ENCODE results near the gene UBE2M. TPM values are rescaled to one million over a fixed set of nuclear protein-coding genes. Genes with fewer than 3 reads are reported as not detected.
"Not testable (repeated sequence)": the region's sequence is repeated elsewhere in the genome, so short reads cannot be mapped to it uniquely, and the experiment has no call there.

Gene UBE2M
- total RNA-seq, 2 donors from 2014 or later = 27.7 to 44.2 TPM

DNA sequence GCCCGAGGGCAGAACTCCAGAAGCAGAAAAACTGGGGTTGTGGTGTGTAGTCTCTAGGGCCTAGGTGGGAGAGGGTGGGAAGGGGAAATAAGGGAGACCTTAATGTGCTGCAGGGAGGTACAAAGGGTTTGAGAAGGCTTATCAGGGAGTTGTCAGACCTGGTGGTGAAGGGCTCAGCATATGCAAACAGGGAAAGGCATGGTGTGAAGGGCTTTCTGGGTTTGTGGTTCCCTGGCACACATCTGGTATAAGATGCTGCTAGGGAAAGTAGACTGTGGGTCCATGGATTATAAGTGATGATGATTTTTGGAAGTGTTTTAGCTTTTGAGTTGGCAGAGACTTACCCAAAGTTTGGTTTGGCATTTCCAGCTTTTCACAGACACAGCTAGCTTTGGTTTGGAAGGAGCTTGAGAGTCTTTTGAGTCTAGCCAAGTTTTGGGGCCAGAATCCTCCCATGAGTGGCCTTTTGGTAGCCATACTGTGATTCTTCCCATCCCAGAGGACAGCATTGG lies 12.3 kb downstream of the UBE2M start:
- peaks cover 27 to 41% of the 10 kb centered on the region in 2 donors for H3K36me3 ChIP-seq
- peaks cover 17% of the 10 kb centered on the region for H3K4me1 ChIP-seq (replicated peaks)
- H3K27me3 ChIP-seq (replicated peaks; ENCODE audit: insufficient read depth) = no peaks in the 10 kb centered on the region
- TF ChIP-seq POLR2A (IDR thresholded peaks at IDR 0.05) = no peak
- TF ChIP-seq, protein P1, sequence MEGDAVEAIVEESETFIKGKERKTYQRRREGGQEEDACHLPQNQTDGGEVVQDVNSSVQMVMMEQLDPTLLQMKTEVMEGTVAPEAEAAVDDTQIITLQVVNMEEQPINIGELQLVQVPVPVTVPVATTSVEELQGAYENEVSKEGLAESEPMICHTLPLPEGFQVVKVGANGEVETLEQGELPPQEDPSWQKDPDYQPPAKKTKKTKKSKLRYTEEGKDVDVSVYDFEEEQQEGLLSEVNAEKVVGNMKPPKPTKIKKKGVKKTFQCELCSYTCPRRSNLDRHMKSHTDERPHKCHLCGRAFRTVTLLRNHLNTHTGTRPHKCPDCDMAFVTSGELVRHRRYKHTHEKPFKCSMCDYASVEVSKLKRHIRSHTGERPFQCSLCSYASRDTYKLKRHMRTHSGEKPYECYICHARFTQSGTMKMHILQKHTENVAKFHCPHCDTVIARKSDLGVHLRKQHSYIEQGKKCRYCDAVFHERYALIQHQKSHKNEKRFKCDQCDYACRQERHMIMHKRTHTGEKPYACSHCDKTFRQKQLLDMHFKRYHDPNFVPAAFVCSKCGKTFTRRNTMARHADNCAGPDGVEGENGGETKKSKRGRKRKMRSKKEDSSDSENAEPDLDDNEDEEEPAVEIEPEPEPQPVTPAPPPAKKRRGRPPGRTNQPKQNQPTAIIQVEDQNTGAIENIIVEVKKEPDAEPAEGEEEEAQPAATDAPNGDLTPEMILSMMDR (IDR thresholded peaks at IDR 0.05) = no peak
- no peak for TF ChIP-seq POLR2AphosphoS5 (IDR thresholded peaks at IDR 0.05)
- no peak for DNase-seq (ENCODE audit: low spot score)
- no peaks in the 10 kb centered on the region for H3K9me3 ChIP-seq
- H3K27ac ChIP-seq = peak overlapping the region; percentile 97
- WGBS = 17% methylated on average over 1 of the region's 1 CpG
- H3K4me3 ChIP-seq = peak overlapping the region; percentile 74 to 91
- intact Hi-C loops (cut with DNase I) = no loop called here

DNA sequence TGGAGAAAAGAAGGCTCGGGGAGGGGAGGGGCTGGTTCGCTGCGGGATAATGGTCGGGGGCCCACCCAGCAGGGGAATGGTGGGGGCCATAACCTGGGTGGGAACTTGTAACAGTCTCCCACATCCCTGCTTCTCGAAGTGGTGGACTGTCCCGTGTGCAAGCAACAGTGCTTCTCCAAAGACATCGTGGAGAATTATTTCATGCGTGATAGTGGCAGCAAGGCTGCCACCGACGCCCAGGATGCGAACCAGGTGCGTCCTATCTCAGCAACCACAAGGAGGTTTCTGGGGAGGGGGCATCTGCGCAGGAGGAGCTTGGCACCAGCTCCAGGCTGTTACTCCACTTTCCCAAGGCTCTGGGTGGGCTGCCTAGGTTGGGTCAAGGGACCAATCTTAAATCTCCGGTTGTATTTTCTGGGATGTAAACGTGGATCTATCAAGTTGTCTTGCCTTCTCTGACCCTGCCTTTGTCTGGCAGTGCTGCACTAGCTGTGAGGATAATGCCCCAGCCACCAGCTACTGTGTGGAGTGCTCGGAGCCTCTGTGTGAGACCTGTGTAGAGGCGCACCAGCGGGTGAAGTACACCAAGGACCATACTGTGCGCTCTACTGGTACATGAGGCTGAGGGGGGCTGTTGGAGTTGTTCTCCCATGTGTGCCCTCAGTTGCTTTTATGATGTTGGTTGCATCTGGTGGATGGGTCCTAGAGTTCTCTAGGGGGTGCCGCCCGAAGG lies 13.0 kb downstream of the UBE2M start:
- Histone ChIP-seq H3K9me3 (no peaks in the 10 kb centered on the region), H3K36me3 (peaks cover 25 to 35% of the 10 kb centered on the region in 2 donors), H3K4me1 (replicated peaks) (peaks cover 17% of the 10 kb centered on the region), H3K4me3 (peak overlapping the region; percentile 74 to 91), H3K27ac (peak overlapping the region; percentile 97), H3K27me3 (replicated peaks; ENCODE audit: insufficient read depth) (no peaks in the 10 kb centered on the region)
- intact Hi-C loops (cut with DNase I) = no loop called here
- DNase-seq (ENCODE audit: low spot score) = no peak
- TF ChIP-seq POLR2AphosphoS5 (IDR thresholded peaks at IDR 0.05) = no peak
- TF ChIP-seq, protein P1 (IDR thresholded peaks at IDR 0.05) = no peak
- TF ChIP-seq POLR2A (IDR thresholded peaks at IDR 0.05) = no peak
- 5% methylated on average over 21 of the region's 21 CpGs for WGBS

DNA sequence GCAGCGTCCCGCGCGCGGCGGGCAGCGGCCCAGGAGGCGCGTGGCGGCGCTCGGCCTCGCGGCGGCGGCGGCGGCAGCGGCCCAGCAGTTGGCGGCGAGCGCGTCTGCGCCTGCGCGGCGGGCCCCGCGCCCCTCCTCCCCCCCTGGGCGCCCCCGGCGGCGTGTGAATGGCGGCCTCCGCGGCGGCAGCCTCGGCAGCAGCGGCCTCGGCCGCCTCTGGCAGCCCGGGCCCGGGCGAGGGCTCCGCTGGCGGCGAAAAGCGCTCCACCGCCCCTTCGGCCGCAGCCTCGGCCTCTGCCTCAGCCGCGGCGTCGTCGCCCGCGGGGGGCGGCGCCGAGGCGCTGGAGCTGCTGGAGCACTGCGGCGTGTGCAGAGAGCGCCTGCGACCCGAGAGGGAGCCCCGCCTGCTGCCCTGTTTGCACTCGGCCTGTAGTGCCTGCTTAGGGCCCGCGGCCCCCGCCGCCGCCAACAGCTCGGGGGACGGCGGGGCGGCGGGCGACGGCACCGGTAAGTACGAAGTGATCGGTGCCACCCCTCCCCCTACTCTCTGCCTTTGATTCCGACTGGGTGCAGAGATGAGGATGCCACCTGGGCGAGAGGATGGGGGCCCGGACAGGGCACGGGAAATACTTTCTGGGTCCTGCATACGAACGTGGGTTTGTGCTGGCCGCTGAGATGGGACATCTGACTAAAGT lies 13.7 kb downstream of the UBE2M start:
- DNase-seq (ENCODE audit: low spot score) = no peak
- peaks cover 17% of the 10 kb centered on the region for H3K4me1 ChIP-seq (replicated peaks)

GRCh38 chr19:58543826-58544590 lies 14.4 kb downstream of the UBE2M start, which contains the start of gene TRIM28:
TSS of gene TRIM28 (plus strand) at chr19:58544064. CDS start at chr19:58544758, 694 bp downstream.
- TF ChIP-seq POLR2AphosphoS5 (IDR thresholded peaks at IDR 0.05) (peak; percentile 97), POLR2A (IDR thresholded peaks at IDR 0.05) (peak; percentile 97)
- TF ChIP-seq, protein P1 (IDR thresholded peaks at IDR 0.05) = peak in 1 of 4 experiments; percentile 1
- 0% methylated on average over 55 of the region's 73 CpGs for WGBS
- peak within 1 kb of the TSS; percentile 97 for H3K27ac ChIP-seq
- intact Hi-C loops (cut with DNase I) = loop anchor here (1.0 kb wide), 1 partner anchor 25 kb away; the partner anchor contains the start of gene ZBTB45
- peaks cover 17% of the 10 kb centered on the region for H3K4me1 ChIP-seq (replicated peaks)
- H3K36me3 ChIP-seq = peaks cover 12 to 21% of the 10 kb centered on the region in 2 donors
- peak within 1 kb of the TSS; percentile 74 to 91 for H3K4me3 ChIP-seq
- no peaks in the 10 kb centered on the region for H3K9me3 ChIP-seq
- DNase-seq (ENCODE audit: low spot score) = peak; percentile 98
- H3K27me3 ChIP-seq (replicated peaks; ENCODE audit: insufficient read depth) = no peaks in the 10 kb centered on the region

More for the DNA sequence above, 13.7 kb downstream of the UBE2M start:
- Histone ChIP-seq H3K4me3 (peak overlapping the region; percentile 74 to 91), H3K36me3 (peaks cover 19 to 28% of the 10 kb centered on the region in 2 donors), H3K9me3 (no peaks in the 10 kb centered on the region), H3K27ac (peak overlapping the region; percentile 97), H3K27me3 (replicated peaks; ENCODE audit: insufficient read depth) (no peaks in the 10 kb centered on the region)
- intact Hi-C loops (cut with DNase I) = loop anchor here (1.0 kb wide), 1 partner anchor 25 kb away; the partner anchor contains the start of gene ZBTB45
- WGBS = under 1% methylated on average over 34 of the region's 92 CpGs
- TF ChIP-seq, protein P1 (IDR thresholded peaks at IDR 0.05) = no peak
- no peak for TF ChIP-seq POLR2A (IDR thresholded peaks at IDR 0.05)
- no peak for TF ChIP-seq POLR2AphosphoS5 (IDR thresholded peaks at IDR 0.05)

DNA sequence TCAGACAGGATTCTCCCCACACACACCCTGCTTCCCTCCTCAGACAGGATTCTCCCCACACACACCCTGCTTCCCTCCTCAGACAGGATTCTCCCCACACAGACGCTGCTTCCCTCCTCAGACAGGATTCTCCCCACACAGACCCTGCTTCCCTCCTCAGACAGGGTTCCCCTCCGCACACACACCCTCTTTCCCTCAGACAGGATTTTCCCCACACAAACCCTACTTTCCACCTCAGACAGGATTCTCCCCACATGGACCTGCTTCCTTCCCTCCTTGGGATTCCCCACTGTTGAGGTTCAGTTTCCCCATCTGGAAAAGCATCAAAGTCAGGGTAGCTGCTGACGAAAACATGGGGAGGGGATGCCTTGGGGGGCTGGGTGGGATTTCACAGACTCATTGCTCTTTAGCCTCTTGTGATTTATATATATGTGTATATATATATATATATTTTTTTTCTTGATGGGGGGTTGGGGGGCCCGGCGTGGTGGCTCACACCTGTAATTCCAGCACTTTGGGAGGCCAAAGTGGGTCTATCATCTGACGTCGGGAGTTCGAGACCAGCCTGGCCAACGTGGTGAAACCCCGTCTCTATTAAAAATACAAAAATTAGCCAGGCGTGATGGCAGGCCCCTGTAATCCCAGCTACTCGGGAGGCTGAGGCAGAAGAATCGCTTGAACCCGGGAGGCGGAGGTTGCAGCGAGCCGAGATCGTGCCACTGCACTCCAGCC lies 15.6 kb downstream of the UBE2M start:
- H3K4me3 ChIP-seq; DNase-seq (ENCODE audit: low spot score); intact Hi-C loops (cut with DNase I); H3K9me3 ChIP-seq; H3K27me3 ChIP-seq (replicated peaks; ENCODE audit: insufficient read depth): not testable (repeated sequence)
- WGBS = 77% methylated on average over 18 of the region's 18 CpGs
- Histone ChIP-seq H3K4me1 (replicated peaks) (peaks cover 20% of the 10 kb centered on the region), H3K27ac (peak overlapping the region; percentile 97), H3K36me3 (peaks cover under 1 to 10% of the 10 kb centered on the region in 2 donors)

DNA sequence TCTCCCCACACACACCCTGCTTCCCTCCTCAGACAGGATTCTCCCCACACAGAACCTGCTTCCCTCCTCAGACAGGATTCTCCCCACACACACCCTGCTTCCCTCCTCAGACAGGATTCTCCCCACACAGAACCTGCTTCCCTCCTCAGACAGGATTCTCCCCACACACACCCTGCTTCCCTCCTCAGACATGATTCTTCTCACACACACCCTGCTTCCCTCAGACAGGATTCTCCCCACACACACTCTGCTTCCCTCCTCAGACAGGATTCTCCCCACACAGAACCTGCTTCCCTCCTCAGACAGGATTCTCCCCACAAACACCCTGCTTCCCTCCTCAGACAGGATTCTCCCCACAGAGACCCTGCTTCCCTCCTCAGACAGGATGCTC lies 19.2 kb downstream of the UBE2M start:
- not testable (repeated sequence) for H3K27me3 ChIP-seq (replicated peaks; ENCODE audit: insufficient read depth); H3K27ac ChIP-seq; H3K4me1 ChIP-seq (replicated peaks)

More for the DNA sequence above, 19.2 kb downstream of the UBE2M start:
- intact Hi-C loops (cut with DNase I); H3K9me3 ChIP-seq; H3K4me3 ChIP-seq; DNase-seq (ENCODE audit: low spot score); H3K36me3 ChIP-seq: not testable (repeated sequence)
